Loucy (cell line): ENCODE data around the gene PCBD1.
A peak's percentile ranks its signal among the peaks of the same experiment; 100 is the strongest.

ENCODE experiments used
- H2AFZ ChIP-seq: fragments of 200-600 bp; sonication (generic); 2 replicates; pipeline ENCODE4 v1.6.0; 2016; ENCODE audit warnings: antibody characterized with exemption, mild to moderate bottlenecking, low read length, moderate library complexity
- H3F3A ChIP-seq: fragments of 200-600 bp; 2 replicates; pipeline ENCODE4 v1.6.0; 2016; ENCODE audit warnings: antibody characterized with exemption, low read depth, mild to moderate bottlenecking
- H3K27me3 ChIP-seq: fragments of 200-600 bp; sonication (generic); 2 replicates; pipeline ENCODE4 v1.6.1; 2014; ENCODE audit warnings: low read length, mild to moderate bottlenecking; ENCODE audit not compliant: insufficient read depth, poor library complexity, severe bottlenecking
- H3K36me3 ChIP-seq: fragments of 200-600 bp; sonication (generic); 2 replicates; pipeline ENCODE4 v1.6.1; 2016; ENCODE audit warnings: low read length; ENCODE audit not compliant: insufficient read depth
- H3K4me1 ChIP-seq: fragments of 200-600 bp; sonication (generic); 2 replicates; pipeline ENCODE4 v1.5.1; 2014; ENCODE audit warnings: low read length, mild to moderate bottlenecking; ENCODE audit not compliant: insufficient read depth, poor library complexity, severe bottlenecking
- H3K4me2 ChIP-seq: fragments of 200-600 bp; sonication (generic); 2 replicates; pipeline ENCODE4 v1.6.0; 2014; ENCODE audit warnings: antibody characterized with exemption, low read length, low read depth, mild to moderate bottlenecking; ENCODE audit not compliant: poor library complexity, severe bottlenecking
- H3K4me3 ChIP-seq: fragments of 200-600 bp; sonication (generic); 2 replicates; pipeline ENCODE4 v1.5.1; 2014; ENCODE audit warnings: low read length, mild to moderate bottlenecking, mixed read lengths; ENCODE audit not compliant: poor library complexity, severe bottlenecking
- H3K79me2 ChIP-seq: fragments of 200-600 bp; sonication (generic); 2 replicates; pipeline ENCODE4 v1.6.1; 2014; ENCODE audit warnings: low read length; ENCODE audit not compliant: insufficient read depth
- H3K9ac ChIP-seq: fragments of 200-600 bp; sonication (generic); 2 replicates; pipeline ENCODE4 v1.6.0; 2014; ENCODE audit warnings: mild to moderate bottlenecking, low read depth, low read length, moderate library complexity; ENCODE audit not compliant: poor library complexity, severe bottlenecking
- H3K9me2 ChIP-seq: fragments of 200-600 bp; sonication (generic); replicated peaks from 2 replicates; pipeline ENCODE4 v1.6.1; 2016; ENCODE audit warnings: low read depth, low read length, mixed read lengths
- H3K9me3 ChIP-seq: fragments of 200-600 bp; sonication (generic); 2 replicates; pipeline ENCODE4 v1.6.1; 2014; ENCODE audit warnings: mild to moderate bottlenecking, antibody characterized with exemption, low read length, low read depth; ENCODE audit not compliant: insufficient read depth
- H4K20me1 ChIP-seq: fragments of 200-600 bp; sonication (generic); 2 replicates; pipeline ENCODE4 v1.6.0; 2014; ENCODE audit warnings: antibody characterized with exemption, low read length, mild to moderate bottlenecking; ENCODE audit not compliant: insufficient read depth, poor library complexity, severe bottlenecking
- EZH2phosphoT487 ChIP-seq: fragments of 200-600 bp; IDR thresholded peaks from 2 replicates; pipeline ENCODE4 v1.6.1; 2018; ENCODE audit warnings: antibody characterized with exemption, mild to moderate bottlenecking, moderate library complexity, borderline replicate concordance
- TF ChIP-seq, protein P1 (sequence below): fragments of 200-600 bp; sonication (generic); conservative IDR thresholded peaks from 2 replicates; pipeline ENCODE4 v1.5.1; 2014; ENCODE audit warnings: mild to moderate bottlenecking, antibody characterized with exemption, low read length

Gene PCBD1

DNA sequence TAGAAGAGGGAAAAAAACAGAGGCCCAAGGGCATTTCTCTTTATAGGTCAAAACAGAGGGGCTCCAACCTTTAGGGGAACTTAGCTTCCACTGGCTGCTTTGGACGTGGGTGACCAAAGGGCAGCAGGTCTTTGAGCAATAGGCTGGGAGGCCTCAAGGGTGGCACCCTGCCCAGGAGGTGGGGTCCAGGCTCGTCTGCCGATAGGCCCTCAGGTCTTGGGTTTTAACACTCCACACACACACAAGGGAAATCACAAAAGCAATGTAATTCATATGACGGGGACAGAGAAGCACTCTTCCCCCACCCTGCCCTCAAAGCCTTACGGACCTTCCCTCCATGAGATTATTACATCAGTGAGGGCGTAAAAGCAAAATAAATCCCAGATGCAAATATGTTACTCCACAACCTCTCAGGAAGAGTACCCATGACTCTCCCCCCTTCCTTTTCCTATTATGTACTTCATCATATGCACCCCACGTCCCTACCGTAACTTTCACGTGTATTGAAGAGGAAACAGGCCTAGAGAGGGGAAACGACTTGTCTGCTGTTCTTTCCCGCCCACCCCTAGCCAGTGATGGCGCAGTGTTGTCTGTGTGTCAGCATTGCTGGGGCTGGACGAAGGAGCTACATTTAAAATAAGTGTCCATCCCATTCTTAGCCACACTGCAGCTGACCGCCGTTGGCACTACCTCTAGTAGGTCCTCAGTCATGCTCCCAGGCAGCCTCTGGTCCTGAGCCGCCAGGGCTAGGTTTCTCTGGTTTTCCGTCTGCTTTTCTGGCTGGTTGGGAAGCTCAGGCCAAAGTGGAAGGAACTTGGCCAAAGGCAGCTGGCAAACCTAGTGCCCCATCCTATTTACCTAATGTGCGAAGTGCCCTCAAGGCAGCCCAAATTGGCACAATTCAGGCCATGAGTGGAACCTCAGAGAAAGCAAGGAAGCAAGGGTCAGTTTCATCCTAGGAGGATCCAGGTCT lies 2.1 kb downstream of the PCBD1 start:
- H3K9ac ChIP-seq: no peak overlapping the region
- no peaks in the 10 kb centered on the region for H3F3A ChIP-seq
- H3K9me2 ChIP-seq: no peaks in the 10 kb centered on the region
- no peaks in the 10 kb centered on the region for H4K20me1 ChIP-seq
- TF ChIP-seq, protein P1, sequence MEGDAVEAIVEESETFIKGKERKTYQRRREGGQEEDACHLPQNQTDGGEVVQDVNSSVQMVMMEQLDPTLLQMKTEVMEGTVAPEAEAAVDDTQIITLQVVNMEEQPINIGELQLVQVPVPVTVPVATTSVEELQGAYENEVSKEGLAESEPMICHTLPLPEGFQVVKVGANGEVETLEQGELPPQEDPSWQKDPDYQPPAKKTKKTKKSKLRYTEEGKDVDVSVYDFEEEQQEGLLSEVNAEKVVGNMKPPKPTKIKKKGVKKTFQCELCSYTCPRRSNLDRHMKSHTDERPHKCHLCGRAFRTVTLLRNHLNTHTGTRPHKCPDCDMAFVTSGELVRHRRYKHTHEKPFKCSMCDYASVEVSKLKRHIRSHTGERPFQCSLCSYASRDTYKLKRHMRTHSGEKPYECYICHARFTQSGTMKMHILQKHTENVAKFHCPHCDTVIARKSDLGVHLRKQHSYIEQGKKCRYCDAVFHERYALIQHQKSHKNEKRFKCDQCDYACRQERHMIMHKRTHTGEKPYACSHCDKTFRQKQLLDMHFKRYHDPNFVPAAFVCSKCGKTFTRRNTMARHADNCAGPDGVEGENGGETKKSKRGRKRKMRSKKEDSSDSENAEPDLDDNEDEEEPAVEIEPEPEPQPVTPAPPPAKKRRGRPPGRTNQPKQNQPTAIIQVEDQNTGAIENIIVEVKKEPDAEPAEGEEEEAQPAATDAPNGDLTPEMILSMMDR: no peak
- TF ChIP-seq EZH2phosphoT487: no peak
- H2AFZ ChIP-seq: no peak overlapping the region
- peaks cover 15% of the 10 kb centered on the region for H3K4me1 ChIP-seq
- no peaks in the 10 kb centered on the region; the same call in 1 of the 2 replicates for H3K36me3 ChIP-seq
- H3K4me3 ChIP-seq: no peak overlapping the region
- no peaks in the 10 kb centered on the region for H3K27me3 ChIP-seq
- H3K4me2 ChIP-seq: peak overlapping the region; percentile 93
- no peaks in the 10 kb centered on the region for H3K79me2 ChIP-seq
- no peaks in the 10 kb centered on the region for H3K9me3 ChIP-seq

DNA sequence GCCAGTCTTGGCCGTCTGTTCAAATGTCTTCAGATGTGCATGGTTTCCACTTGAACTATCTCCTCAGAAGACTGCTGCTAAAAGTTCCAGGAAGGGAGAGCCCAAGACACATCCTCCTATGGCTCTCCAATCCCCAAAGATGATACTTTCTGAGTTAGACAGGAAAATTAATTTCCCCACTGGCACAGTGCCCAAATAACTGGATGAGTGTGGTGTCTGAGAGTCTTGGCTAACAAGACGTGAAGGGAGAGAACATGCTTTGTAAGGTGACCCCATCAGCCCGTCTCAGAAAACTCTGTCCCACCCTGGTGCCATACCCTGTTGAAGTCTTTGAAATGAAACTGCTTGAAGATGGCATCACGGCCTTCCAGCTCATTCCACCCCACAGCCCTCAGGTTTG lies 2.9 kb downstream of the PCBD1 start:
- TF ChIP-seq, protein P1: no peak
- TF ChIP-seq EZH2phosphoT487: no peak
- Histone ChIP-seq H3K4me3 (no peak overlapping the region), H3F3A (no peaks in the 10 kb centered on the region), H2AFZ (no peak overlapping the region), H3K36me3 (no peaks in the 10 kb centered on the region; the same call in 1 of the 2 replicates), H3K9ac (no peak overlapping the region), H3K9me3 (no peaks in the 10 kb centered on the region), H4K20me1 (no peaks in the 10 kb centered on the region), H3K27me3 (no peaks in the 10 kb centered on the region), H3K4me2 (no peak overlapping the region), H3K4me1 (peaks cover 15% of the 10 kb centered on the region), H3K79me2 (no peaks in the 10 kb centered on the region), H3K9me2 (no peaks in the 10 kb centered on the region)

DNA sequence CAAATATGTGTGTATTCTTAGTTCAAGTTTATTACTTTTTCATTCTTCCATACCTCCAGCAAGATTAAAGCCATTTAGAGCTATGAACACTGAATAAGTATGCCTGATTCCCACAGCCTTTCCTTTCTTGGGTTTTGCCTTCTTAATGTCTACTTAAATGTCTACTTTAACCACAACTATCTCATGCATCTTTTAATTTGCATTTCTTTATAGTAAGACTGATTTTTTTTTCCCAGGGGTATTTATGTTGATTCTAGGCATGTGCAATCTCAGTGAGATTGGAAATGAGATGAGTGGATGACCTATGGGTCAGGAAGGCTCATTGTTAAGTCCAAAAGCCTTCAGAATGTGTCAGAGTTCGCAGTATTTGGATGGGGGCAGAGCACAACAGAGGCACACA lies 3.6 kb downstream of the PCBD1 start:
- H4K20me1 ChIP-seq: no peaks in the 10 kb centered on the region
- no peaks in the 10 kb centered on the region for H3K9me3 ChIP-seq
- TF ChIP-seq, protein P1: no peak
- no peak for TF ChIP-seq EZH2phosphoT487
- H3K4me1 ChIP-seq: peaks cover 15% of the 10 kb centered on the region
- H3K79me2 ChIP-seq: no peaks in the 10 kb centered on the region
- no peaks in the 10 kb centered on the region for H3F3A ChIP-seq
- no peaks in the 10 kb centered on the region; the same call in 1 of the 2 replicates for H3K36me3 ChIP-seq
- no peak overlapping the region for H3K4me2 ChIP-seq
- H3K4me3 ChIP-seq: no peak overlapping the region
- H2AFZ ChIP-seq: no peak overlapping the region
- H3K27me3 ChIP-seq: no peaks in the 10 kb centered on the region
- no peaks in the 10 kb centered on the region for H3K9me2 ChIP-seq
- no peak overlapping the region for H3K9ac ChIP-seq
